K562 (cell line): ENCODE data around the gene MARVELD1. TPM values are rescaled to one million over a fixed set of nuclear protein-coding genes. Genes with fewer than 3 reads are reported as not detected.

Experiments
- ATAC-seq: fragments of 200-7000 bp; cut with Tn5 transposase; 3 replicates; pipeline ENCODE4 v1.9.1; 2020; ENCODE audit warnings: moderate library complexity
- BruUV-seq: library from RNA; stranded (reverse); fragments of 400-500 nt; replicated peaks from 2 replicates; lab custom pipeline; 2021; lab: Mats Ljungman, UMichigan
- CTCF ChIA-PET: fragments of 300-600 bp; formaldehyde crosslinking; extraction: SDS; loops from one replicate; lab custom pipeline; 2021; ENCODE audit warnings: low intra/inter-chr PET ratio; lab: Yijun Ruan, JAX
- POLR2A ChIA-PET: fragments of 300-600, 350-650 bp; sonication (Branson Sonifier 250); formaldehyde crosslinking; extraction: SDS; loops from one replicate; lab custom pipeline; 2021; ENCODE audit warnings: antibody characterized with exemption, inconsistent platforms; lab: Yijun Ruan, JAX
- DNase-seq, 4 experiments: peaks; one replicate each; pipeline versions ENCODE4 v3.0.0 to v3.0.0-alpha.2; 2011 to 2018; ENCODE audit warnings: low spot score in 3 of 4, mixed read lengths in 3 of 4; ENCODE audit errors: extremely low read depth in 1 of 4
- FAIRE-seq: peaks from 2 replicates; lab custom pipeline; 2011; peaks lifted over from hg19 to GRCh38; lab: Jason Lieb, UNC
- H2AFZ ChIP-seq: 2 replicates; pipeline ENCODE4 v1.6.0; 2011; ENCODE audit warnings: low read depth, low read length, control low read depth, inconsistent platforms
- H3K27ac ChIP-seq: fragments of 200-600 bp; 3 replicates; pipeline ENCODE4 v1.8.0; 2011; ENCODE audit warnings: low read depth, mild to moderate bottlenecking, control low read depth, inconsistent platforms, low read length, moderate library complexity, mixed read lengths; ENCODE audit errors: extremely low read depth
- H3K27me3 ChIP-seq, 2 experiments: fragments of 300-600 bp in 1 of 2; 2 replicates in 1 of 2; 3 replicates in 1 of 2; pipeline versions ENCODE4 v1.6.0 to v1.8.0; 2011; ENCODE audit warnings: inconsistent platforms in 2 of 2, low read length in 2 of 2, mild to moderate bottlenecking in 1 of 2, mixed read lengths in 1 of 2, moderate library complexity in 1 of 2; ENCODE audit not compliant: control insufficient read depth in 2 of 2, insufficient read depth in 2 of 2
- H3K36me3 ChIP-seq: fragments of 300-600 bp; 3 replicates; pipeline ENCODE4 v1.8.0; 2011; ENCODE audit warnings: mild to moderate bottlenecking, low read length, inconsistent platforms; ENCODE audit not compliant: control insufficient read depth, insufficient read depth
- H3K4me1 ChIP-seq, 2 experiments: fragments of 200-600 bp in 1 of 2; replicated peaks in 1 of 2; 2 replicates in 1 of 2; 3 replicates in 1 of 2; pipeline versions ENCODE4 v1.5.1 to v1.8.0; 2011; ENCODE audit warnings: inconsistent platforms in 2 of 2, low read length in 2 of 2, mild to moderate bottlenecking in 1 of 2, mixed read lengths in 1 of 2, moderate library complexity in 1 of 2; ENCODE audit not compliant: control insufficient read depth in 2 of 2, insufficient read depth in 2 of 2
- H3K4me2 ChIP-seq: 2 replicates; pipeline ENCODE4 v1.6.1; 2011; ENCODE audit warnings: low read length, control low read depth, inconsistent platforms, mixed read lengths; ENCODE audit not compliant: insufficient read depth
- H3K4me3 ChIP-seq: fragments of 200-600 bp; sonication (generic), shearing (Covaris generic); 2 replicates; pipeline ENCODE4 v1.5.1; 2016; ENCODE audit warnings: control low read depth, inconsistent platforms
- H3K79me2 ChIP-seq: fragments of 200-600 bp; 3 replicates; pipeline ENCODE4 v1.8.0; 2011; ENCODE audit warnings: low read length, inconsistent platforms; ENCODE audit not compliant: control insufficient read depth, insufficient read depth
- H3K9ac ChIP-seq, 2 experiments: 2 replicates each; pipeline versions ENCODE4 v1.6.0 to v1.6.1; 2011; ENCODE audit warnings: low read depth in 2 of 2, low read length in 2 of 2, control low read depth in 1 of 2, inconsistent platforms in 1 of 2, mild to moderate bottlenecking in 1 of 2, mixed read lengths in 1 of 2; ENCODE audit not compliant: insufficient read depth in 1 of 2
- H3K9me1 ChIP-seq: one replicate; pipeline ENCODE4 v1.6.0; 2011; ENCODE audit warnings: inconsistent platforms, mild to moderate bottlenecking, low read length, moderate library complexity; ENCODE audit not compliant: control insufficient read depth, insufficient read depth
- H3K9me3 ChIP-seq: replicated peaks from 2 replicates; pipeline ENCODE4 v1.5.1; 2011; ENCODE audit warnings: low read depth, low read length, inconsistent platforms; ENCODE audit not compliant: control insufficient read depth, insufficient read depth
- H4K20me1 ChIP-seq: replicated peaks from 2 replicates; pipeline ENCODE4 v1.6.1; 2011; ENCODE audit warnings: low read length, inconsistent platforms, mixed read lengths; ENCODE audit not compliant: control insufficient read depth, insufficient read depth
- ARID2 ChIP-seq: fragments of 450-650 bp; IDR thresholded peaks from 2 replicates; pipeline ENCODE4 v1.6.1; 2017; ENCODE audit warnings: antibody characterized with exemption, mild to moderate bottlenecking
- GATAD2A ChIP-seq: fragments of 450-650 bp; IDR thresholded peaks from 2 replicates; pipeline ENCODE4 v1.6.1; 2017
- MBD1 ChIP-seq: fragments of 250-450 bp; sonication (Bioruptor Pico); IDR thresholded peaks from 2 replicates; pipeline ENCODE4 v1.8.0; 2022; ENCODE audit warnings: inconsistent platforms
- NCOA2 ChIP-seq, 2 experiments: fragments of 450-650 bp; IDR thresholded peaks; 2 replicates each; pipeline ENCODE4 v1.6.1; 2018; ENCODE audit warnings: mild to moderate bottlenecking in 2 of 2, moderate library complexity in 1 of 2; ENCODE audit not compliant: partially characterized antibody in 2 of 2
- NFRKB ChIP-seq: fragments of 450-650 bp; IDR thresholded peaks from 2 replicates; pipeline ENCODE4 v1.6.1; 2016; ENCODE audit warnings: low read depth
- NR2C2 ChIP-seq, 2 experiments: fragments of 200-800 bp in 1 of 2; sonication (Bioruptor generic) in 1 of 2; sonication (generic) in 1 of 2; formaldehyde crosslinking in 1 of 2; IDR thresholded peaks; 2 replicates each; pipeline versions ENCODE4 v1.6.1 to v1.8.0; 2016 to 2022; ENCODE audit warnings: mild to moderate bottlenecking in 1 of 2, missing compliant biosample characterization in 1 of 2, missing genetic modification characterization in 1 of 2, missing genetic modification reagents in 1 of 2
- REST ChIP-seq, 2 experiments: fragments of 450-650 bp; formaldehyde crosslinking in 1 of 2; IDR thresholded peaks; 2 replicates each; pipeline versions ENCODE4 v1.4.0 to v1.6.1; 2014 to 2020; ENCODE audit warnings: mild to moderate bottlenecking in 2 of 2, borderline replicate concordance in 1 of 2, low read depth in 1 of 2
- SMAD2 ChIP-seq: fragments of 150-350 bp; IDR thresholded peaks from 2 replicates; pipeline ENCODE4 v1.6.1; 2014; ENCODE audit warnings: low read depth, mild to moderate bottlenecking, low read length
- SMARCB1 ChIP-seq: IDR thresholded peaks from 2 replicates; pipeline ENCODE4 v1.6.1; 2011; ENCODE audit warnings: improper control_type of control experiment, low read depth; ENCODE audit not compliant: insufficient read length
- TRIM28 ChIP-seq: fragments of 450-650 bp; IDR thresholded peaks from 2 replicates; pipeline ENCODE4 v1.6.1; 2017
- ZBTB43 ChIP-seq: sonication (generic); formaldehyde crosslinking; IDR thresholded peaks from 2 replicates; pipeline ENCODE4 v1.8.0; 2023; ENCODE audit warnings: mild to moderate bottlenecking, missing genetic modification reagents
- ZNF780A ChIP-seq: fragments of 250-450 bp; sonication (Bioruptor Pico); IDR thresholded peaks from 2 replicates; pipeline ENCODE4 v1.5.0; 2021; ENCODE audit warnings: mild to moderate bottlenecking
- WGBS: fragments of 100-300 bp; shearing (Covaris generic); methylation state at CpG from one replicate; pipeline ENCODE4 v1.1.6; 2016; ENCODE audit warnings: low coverage, mixed read lengths; ENCODE audit not compliant: insufficient coverage; ENCODE audit errors: missing lambda C conversion rate; 5-methylcytosine and 5-hydroxymethylcytosine counted together
- in situ Hi-C: fragments of 300-500 bp; cut with MboI; formaldehyde crosslinking; loops from 4 replicates; pipeline ENCODE4 v1.15.0; 2018; ENCODE audit warnings: inconsistent platforms, mixed read lengths
- intact Hi-C: fragments of 100-400 bp; cut with micrococcal nuclease; formaldehyde crosslinking; loops from 2 replicates; pipeline ENCODE4 v1.14.2; 2022
- polyA plus RNA-seq, 8 experiments: library from polyadenylated mRNA; depleted of rRNA in 4 of 8; stranded (reverse) in 5 of 8; unstranded in 3 of 8; fragments of >200 nt; fragmentation: Nextera tagmentation in 2 of 8; fragmentation: Illumina TruSeq in 1 of 8; extraction: Ambion mirVana in 2 of 8; extraction: Trizol in 1 of 8; gene quantifications; 2 replicates each; pipeline versions ENCODE4 v1.2.1 to v1.2.3, GENCODE V29; 2011 to 2014; ENCODE audit warnings: inconsistent platforms in 1 of 8, missing spikeins in 1 of 8
- total RNA-seq, 7 experiments: library from RNA; depleted of rRNA in 6 of 7; stranded (reverse); fragments of >200 nt in 6 of 7; fragmentation: Illumina TruSeq in 2 of 7; extraction: Trizol in 2 of 7; gene quantifications; 2 replicates each; pipeline versions ENCODE4 v1.2.1 to v1.2.3, GENCODE V29; 2011 to 2021; ENCODE audit warnings: low replicate concordance in 1 of 7

Gene MARVELD1
- total and polyA plus RNA-seq, 9 of the 15 experiments (the other 6 are each of a cell fraction or from before 2014, with no cell fraction given): 2.7 to 12.5 (median 5.3) TPM

GRCh38 chr10:97765201-97765600, 51.7 kb downstream of the MARVELD1 start:
- POLR2A ChIA-PET: no interaction called here
- Histone ChIP-seq H3K27me3 (no peaks in the 10 kb centered on the region), H4K20me1 (no peaks in the 10 kb centered on the region; the same call in 1 of the 2 replicates), H3K4me3 (no peak overlapping the region), H3K9me3 (no peaks in the 10 kb centered on the region), H3K4me2 (no peak overlapping the region), H3K9me1 (no peaks in the 10 kb centered on the region), H3K79me2 (no peaks in the 10 kb centered on the region), H2AFZ (no peak overlapping the region), H3K36me3 (peaks cover 12% of the 10 kb centered on the region; the same call in 1 of the 3 replicates), H3K4me1 (peaks cover 0 to 12% of the 10 kb centered on the region in 2 experiments; a peak in 2 of 5 replicates), H3K9ac (no peak overlapping the region), H3K27ac (no peak overlapping the region)
- in situ Hi-C loops (loop anchor here (25.0 kb wide), 1 partner anchor 97 kb away; no protein-coding TSS in a partner anchor), intact Hi-C loops (no loop called here)
- no TSS peak for BruUV-seq
- ATAC-seq: no peak
- FAIRE-seq: no peak
- CTCF ChIA-PET: no interaction called here
- WGBS: 87% methylated on average over 14 of the region's 15 CpGs
- DNase-seq: no peak
- TF ChIP-seq NFRKB (no peak), SMAD2 (no peak), TRIM28 (no peak), SMARCB1 (no peak), MBD1 (CRISPR knock-in tag) (no peak), ZNF780A (CRISPR knock-in tag) (no peak), ARID2 (no peak), REST (IDR thresholded peaks at IDR 0.05; ENCODE audit: borderline replicate concordance) (no peak), REST (CRISPR knock-in tag; IDR thresholded peaks at IDR 0.05; ENCODE audit: low read depth) (no peak), GATAD2A (no peak), ZBTB43 (CRISPR knock-in tag) (no peak), NR2C2 (CRISPR knock-in tag; IDR thresholded peaks at IDR 0.05) (no peak), NR2C2 (tag; IDR thresholded peaks at IDR 0.05) (no peak), NCOA2 (IDR thresholded peaks at IDR 0.05; ENCODE audit: partially characterized antibody in 2 of 2) (no peak)
